GM04504 (cell line): ENCODE measurements around the gene SLC29A3.

ENCODE experiments used
- DNase-seq: peaks from one replicate; pipeline ENCODE4 v3.0.0-alpha.2; 2012; ENCODE audit warnings: low read depth

SLC29A3 gene

DNA sequence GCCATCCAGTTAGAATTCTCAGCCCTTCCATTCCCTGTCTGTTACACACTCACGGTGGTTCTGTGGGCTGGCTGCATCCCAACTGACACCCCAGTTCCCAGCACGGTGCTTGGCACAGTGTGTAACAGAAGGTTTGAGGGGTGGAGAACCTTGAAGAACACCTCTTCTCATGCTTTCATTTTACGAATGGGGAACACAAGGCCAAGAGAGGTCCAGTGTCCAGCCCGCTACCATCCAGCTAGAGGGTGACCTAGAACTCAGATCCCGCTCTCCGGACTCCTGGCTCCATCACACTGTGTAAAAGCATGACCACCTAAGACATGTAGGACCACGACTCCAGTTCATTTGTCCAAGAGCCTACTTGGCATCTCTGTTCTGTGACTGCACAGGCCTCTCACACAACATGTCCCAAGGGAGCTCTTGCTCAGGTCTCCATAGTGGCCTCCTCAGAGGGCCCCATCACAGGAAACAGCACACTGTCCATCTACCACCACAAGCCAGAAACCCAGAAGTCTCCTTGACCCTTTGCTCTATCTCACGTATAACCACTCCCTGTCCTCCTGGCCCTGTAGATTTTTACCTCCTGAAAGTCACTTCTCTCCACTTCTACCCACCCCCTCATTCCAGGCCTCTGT, 74.9 kb downstream of the SLC29A3 start:
- DNase-seq: no peak

DNA sequence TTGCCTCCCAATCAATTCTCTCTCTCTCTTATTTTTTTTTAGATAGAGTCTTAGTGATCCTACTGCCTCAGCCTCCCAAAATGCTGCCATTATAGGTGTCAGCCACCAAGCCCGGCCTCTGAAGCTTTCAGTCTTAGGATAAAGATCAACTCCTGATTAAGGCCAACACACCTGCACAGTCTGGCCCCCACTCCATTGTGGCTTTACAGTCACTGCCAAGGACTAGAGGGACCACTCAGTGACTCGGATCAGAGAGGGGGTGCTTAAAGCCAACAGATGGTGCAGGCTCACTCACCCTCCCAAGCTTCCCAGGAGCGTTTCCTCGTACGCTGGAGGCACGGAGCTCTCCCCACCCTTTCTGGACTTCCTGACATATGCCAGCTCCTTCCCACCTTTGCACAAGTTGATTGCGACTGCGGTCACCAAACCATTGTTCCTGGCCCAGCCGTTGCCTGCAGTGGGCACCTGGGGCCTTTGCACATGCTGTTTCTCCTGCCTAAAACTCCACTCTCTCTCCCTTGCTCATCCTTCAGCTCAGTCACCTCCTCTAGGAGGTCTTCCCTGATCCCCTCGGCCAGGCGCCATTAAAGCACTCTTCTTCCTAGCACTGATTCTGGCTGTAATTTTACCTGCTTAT, 76.0 kb downstream of the SLC29A3 start:
- no peak for DNase-seq

DNA sequence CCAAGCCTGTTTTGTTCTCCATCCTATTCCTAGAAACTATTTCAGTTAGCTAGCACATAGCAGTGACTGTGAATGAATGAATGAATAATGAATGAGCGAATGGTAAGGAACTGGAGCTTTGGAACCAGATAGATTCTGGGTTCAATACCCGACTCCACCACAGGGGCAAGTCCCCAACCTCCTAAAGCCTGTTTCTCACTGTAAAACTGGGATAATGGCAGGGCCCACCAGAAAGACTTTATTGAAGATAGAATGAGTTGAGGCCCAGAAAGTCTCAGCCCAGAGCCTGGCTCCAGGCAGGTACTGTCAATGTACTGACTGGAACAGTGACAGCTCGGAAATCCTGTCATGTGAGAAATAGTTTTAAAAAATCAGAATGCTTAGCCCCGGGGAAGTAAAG, 76.6 kb downstream of the SLC29A3 start:
- no peak for DNase-seq

DNA sequence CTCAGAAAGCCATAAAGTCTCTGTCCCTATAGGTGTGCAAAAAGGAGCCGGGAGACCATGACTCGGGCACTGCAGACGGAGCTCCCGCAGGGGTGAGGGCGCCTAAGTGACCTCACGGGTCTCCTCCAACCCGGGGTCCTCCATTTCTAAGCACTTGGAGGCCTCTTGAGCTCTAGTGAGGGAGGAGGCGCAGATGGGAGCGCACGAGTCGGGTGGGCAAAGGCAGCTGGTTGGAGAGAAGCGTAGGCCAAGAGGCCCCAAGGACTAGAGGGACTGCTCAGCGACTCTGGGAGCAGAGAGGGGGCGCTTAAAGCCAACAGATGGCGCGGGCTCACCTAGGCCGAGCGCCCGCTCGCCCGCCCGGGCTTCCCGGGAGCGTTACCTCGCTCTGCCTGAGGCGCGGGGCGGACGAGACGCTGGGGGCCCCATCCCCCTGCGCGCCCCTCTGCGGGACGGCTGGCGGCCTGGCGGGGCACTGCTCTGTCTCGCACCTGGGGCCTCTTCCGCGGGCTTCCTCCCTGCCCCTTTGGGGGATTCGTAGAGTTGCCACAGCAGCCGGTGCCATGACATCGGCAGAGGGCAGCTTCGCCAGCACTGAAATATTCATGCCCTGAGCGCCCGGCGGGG, 77.1 kb downstream of the SLC29A3 start:
- DNase-seq: no peak

DNA sequence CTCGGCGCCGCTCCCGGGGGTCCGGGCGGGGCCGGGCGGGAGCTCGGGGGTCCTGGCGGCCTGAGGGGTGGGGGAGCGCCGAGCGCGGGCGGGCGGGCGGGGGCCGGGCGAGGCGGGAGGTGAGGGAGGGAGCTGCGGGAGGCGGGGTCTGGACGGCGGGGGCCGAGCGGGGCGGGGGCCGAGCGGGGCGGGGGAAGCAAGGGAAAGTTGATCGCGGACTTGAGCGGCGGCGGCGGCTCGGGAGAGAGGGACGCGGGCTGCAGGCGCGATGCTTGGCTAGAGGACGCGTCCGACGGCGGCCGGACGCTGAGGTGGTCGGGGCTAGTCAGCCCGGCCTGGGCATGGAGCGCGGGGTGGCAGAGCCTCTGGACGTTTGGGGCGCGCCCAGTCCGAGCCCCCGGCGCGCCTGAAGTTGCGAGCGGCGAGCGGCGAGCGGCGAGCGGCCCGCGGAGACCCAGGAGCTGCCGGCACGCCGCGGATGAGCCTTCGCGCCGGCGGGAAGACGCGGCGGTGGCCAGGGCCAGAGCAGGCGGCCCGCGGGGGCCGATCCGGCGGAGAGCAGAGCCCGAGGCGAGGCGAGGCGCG, 77.7 kb downstream of the SLC29A3 start, which contains the start of gene CDH23:
TSS of gene CDH23 (plus strand) at position 210 of the 585 bp plus-strand sequence. CDS start 42,912 bp downstream, outside the sequence.
- no peak for DNase-seq

DNA sequence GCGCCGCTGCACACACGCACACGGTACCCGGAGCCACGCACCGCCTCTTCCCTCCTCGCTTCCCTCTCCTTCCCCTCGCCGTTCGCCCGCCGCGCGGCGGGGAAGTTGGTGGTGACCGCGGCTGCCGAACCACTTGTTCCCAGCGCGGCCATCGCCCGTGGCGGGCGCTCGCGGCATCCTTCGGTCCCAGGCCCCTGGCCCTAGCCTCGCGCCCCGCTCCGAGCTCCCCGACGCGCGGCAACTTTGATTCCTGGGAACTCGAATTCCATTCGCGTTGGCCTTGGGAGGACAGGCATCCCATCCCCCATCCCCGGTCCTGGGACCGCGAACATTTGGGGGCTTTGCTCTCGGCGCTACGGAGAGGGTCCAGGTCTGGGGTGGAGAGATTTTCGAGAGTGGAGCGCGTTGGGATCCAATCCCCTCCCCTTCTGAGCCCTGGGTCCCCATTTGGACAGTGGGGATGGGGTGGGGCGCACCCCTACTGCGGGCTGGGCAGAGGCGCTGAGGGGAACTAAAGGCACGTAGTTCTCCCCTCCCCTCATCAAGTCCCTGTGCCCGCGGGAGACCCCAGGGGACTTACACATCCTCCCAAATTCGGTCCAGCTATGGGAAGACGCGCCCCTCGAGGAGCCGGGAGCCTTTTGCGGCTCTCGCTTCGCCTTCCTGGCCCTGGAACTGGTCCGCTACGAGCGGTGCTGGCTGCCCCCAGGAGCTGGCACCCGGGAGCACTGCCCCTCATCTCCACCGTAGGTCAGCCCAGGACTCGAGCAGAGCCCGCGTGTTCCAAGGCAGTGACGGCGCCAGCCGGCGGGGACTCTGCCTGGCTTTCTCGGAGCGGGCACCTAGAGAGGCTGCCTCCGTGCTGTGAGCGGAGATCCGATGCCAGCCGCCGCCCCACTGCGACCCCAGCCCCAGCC, 78.5 kb downstream of the SLC29A3 start:
- DNase-seq: no peak

DNA sequence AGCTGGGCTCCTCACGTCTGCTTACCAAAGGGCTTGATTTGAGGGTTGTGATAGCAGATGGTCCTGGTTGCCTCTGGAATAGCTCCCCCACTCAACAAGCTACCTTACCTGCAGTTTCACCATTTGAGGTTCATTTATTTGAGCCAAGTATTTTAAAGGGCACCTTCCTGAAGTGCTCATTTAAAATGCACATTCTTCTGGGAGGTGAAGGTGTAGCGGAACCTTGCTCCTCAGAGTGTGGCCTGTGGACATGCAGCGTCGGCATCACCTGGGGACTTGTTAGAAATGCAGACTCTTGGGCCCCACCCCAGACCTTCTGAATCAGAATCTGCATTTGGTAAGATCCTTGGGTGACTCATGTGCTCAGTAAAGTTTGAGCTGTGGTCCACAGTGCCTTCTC, 79.9 kb downstream of the SLC29A3 start:
- DNase-seq: no peak

DNA sequence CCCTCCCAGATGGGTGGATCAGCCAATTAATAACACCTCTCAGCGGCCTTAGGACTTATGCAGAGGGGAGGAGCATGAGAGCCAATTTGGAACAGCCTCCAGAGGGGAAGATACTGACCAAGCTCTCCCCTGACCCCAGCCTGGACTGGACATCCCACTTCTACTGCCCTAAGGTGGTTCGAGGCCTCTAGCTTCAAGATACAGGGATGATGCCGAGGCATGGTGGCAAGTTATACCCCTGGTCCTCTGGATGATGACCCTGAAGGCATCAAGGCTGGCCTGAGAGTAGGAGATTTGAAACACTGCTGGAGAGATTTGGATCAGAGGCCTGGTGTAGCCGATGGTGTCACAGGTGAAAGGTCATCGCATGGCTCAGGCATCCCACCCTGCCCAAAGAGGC, 80.9 kb downstream of the SLC29A3 start:
- DNase-seq: no peak

DNA sequence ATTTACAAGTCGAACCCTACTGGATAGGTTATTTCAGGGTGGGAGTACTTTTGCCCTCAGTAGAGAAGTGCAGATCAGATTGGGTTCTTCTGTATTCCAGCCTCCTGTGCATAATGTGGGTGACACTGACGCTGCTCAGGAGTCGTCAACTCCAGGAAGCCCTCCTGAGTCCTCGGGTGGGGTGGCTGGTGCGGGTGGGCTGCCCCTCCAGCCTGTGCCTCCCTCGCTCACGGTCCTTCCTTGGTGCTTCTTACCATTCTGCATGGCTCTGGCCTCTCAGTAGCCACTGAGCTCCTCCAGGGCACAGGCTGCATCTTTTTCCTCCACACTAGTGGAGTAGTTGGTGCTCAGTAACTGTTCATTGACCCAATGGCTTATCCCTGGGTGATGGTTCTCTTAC, 82.0 kb downstream of the SLC29A3 start:
- DNase-seq: no peak

DNA sequence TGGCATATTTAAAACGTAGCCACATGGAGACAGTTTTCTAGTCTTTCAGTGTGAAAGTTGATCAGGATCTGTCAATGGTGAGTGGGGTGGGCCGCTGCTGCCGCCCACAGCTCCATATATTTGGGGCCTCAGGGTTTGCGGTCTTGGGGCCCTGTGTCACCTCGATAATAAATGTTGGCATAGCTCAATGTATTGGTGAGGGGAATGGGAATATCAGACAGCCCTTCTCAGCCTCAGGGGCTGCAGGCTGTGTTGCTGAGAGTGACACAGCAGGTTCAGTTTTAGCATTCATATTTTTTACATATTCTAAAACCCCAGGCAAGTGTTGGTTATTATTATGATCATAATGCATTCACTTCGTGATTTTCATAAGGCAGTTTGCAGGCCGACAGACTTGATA, 82.9 kb downstream of the SLC29A3 start:
- DNase-seq: no peak

DNA sequence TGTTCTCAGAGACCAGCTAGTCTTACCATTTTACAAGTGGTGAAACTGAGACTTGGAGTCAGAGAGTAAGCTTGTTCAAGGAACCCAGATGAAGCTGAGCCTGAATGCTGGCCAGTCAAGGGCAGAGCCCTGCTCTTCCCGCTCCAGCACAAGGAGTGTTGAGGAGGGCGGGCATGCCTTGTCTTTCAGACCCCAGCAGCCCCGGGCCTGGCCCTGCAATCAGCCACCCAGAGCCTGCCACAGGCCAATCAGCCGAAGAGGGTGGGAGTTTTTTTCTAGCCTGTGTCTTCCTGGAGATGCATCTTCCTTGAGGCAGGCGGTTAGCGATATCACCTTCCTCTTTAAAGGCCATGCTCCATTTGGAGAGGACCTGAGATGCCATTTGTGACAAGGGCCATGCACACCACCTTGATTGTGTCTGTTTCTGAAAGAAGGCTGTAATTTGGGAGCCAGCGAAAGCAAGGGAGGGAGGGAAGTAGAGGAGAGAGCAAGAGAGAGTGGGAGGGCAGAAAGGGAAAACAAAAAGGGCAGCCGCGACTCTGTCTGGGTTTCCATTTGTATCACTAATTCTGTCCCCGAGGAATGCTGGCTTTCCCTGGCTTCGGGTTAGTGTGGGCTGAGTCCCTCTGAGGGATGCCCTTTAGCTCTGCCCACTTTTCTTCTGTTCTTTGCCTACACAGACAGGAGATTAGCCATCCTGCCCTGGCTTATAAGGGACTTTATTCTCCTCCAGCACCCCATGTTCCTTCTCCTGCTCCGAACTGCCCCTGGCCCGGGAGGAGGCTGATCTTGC, 85.6 kb downstream of the SLC29A3 start:
- no peak for DNase-seq

DNA sequence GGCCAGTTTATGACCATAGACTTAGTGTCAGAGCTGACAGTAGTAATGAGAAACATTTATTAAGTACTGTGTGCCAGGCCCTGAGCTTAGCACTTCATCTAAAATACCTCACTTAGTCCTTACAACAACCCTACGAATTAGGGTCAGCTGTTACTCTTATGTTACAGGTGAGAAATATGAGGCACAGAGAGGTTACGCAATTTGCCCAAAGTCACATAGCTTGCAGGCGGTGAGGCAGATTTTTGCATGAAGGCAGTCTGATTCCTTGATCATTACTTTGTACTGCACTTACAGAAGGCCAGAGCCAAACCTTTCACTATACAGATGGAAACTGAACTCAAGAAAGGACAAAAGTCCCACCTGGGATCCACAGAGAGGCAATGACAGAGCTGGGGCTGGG, 87.8 kb downstream of the SLC29A3 start:
- DNase-seq: no peak

DNA sequence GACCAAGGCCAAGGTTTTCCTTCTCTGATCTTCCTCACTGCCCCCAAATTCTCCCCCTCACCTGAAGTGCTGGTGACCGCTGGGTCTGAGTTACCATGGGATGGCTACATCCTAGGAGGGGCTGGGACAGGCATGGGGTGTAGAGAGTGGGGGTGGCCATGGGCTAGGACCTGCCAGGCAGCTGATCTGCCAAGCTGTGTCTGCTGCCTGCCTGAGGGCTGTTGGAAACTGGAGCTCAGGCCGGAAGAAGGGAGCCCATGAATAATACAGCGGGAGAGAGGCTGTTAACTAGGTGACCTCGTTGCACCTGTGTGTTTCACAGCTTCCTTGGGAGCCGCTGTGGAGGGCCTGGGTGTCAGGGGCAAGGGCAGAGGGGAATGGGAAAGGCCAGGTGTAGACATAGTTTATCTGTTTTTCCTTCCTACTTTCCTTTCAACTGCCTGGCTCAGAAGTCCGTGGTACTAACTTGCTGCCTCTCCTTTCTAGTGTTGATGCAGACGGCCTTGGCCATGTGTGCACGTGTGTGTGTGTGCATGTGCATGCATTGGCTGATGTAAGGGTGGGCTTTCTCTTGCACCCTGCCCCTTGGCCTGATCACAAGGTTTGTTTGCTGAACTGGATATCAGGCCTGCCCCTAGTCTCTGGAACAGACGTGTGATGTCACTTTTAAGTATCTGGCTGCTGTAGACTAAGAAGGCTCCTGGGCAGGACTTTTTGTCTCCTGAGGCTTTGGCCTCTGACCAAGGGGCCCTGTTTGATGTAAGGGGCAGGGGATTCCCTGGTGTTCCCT, 89.6 kb downstream of the SLC29A3 start:
- DNase-seq: no peak

DNA sequence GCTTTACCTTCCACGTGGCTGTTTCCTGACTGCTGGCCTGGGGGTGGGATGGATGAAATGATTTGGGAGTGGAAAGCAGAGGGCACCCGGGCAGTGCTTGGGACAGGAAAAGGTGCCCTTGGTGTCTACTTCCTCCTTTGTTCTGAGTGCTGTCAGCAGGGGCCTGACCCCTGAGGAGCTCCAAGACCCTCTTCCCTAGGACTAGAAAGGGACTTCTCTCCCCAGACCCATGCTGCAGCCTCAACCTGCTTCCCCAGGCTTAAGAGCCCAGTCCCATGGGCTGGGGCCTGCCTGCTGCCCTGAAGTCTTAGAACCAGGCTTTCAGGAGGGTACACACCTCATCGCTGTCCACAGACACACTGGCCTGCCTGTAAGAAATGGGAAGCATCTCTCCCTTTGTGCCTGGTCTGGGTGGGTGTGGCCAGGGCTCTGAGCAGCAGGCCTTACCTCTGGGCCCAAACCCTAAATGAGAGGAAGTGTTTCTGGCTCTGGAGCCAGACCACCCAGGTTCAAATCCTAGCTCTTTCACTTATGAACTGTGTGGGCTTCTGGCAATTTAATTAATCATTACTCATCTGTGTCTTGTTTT, 90.6 kb downstream of the SLC29A3 start:
- no peak for DNase-seq
